Activated gamma-delta T cell treated with Interleukin-2 at 50 U/mL for 16 hours (primary cell): ENCODE data around the gene SH3GLB2.
A peak's percentile ranks its signal among the peaks of the same experiment; 100 is the strongest.
"Not testable (repeated sequence)": the region's sequence is repeated elsewhere in the genome, so short reads cannot be mapped to it uniquely, and the experiment has no call there.

Experiments used
- DNase-seq: peaks from one replicate; pipeline ENCODE4 v3.0.0-alpha.2; 2020

The SH3GLB2 gene

GRCh38 chr9:129014124-129014523, 14.0 kb downstream of the SH3GLB2 start:
- no peak for DNase-seq

- DNase-seq, result no peak
Measured at GRCh38 chr9:129013674-129014073, 14.5 kb downstream of the SH3GLB2 start.

GRCh38 chr9:129012893-129013448, 15.2 kb downstream of the SH3GLB2 start:
- DNase-seq, result no peak

DNA sequence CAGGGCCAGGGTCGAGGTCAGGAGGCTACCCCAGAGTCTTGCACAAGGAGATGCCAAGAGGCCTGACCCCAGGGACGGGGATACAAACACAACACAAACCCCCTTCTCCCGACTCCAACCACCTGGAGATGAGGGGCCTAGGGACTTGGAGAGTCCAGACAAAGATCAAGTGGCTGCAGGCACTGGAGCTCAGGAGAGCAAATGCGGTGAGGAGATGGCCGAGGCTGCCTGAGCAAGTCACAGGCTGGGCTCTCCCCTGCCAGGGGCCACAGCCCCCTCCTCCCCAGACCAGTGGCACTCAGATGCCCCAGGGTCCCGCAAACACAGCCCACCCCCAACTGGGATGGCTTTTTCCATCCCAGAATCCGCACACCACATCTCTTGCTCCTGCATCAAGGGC, 15.8 kb downstream of the SH3GLB2 start:
- DNase-seq, result no peak

GRCh38 chr9:129011761-129012181, 16.4 kb downstream of the SH3GLB2 start:
- DNase-seq, result no peak

- DNase-seq, result no peak
Measured at GRCh38 chr9:129011170-129011569, 17.0 kb downstream of the SH3GLB2 start.

- DNase-seq, result no peak
Measured at GRCh38 chr9:129010267-129010975, 17.7 kb downstream of the SH3GLB2 start.

- no peak for DNase-seq
Measured at GRCh38 chr9:129009584-129010141, 18.5 kb downstream of the SH3GLB2 start.

- no peak for DNase-seq
Measured at GRCh38 chr9:129008986-129009583, 19.0 kb downstream of the SH3GLB2 start.

DNA sequence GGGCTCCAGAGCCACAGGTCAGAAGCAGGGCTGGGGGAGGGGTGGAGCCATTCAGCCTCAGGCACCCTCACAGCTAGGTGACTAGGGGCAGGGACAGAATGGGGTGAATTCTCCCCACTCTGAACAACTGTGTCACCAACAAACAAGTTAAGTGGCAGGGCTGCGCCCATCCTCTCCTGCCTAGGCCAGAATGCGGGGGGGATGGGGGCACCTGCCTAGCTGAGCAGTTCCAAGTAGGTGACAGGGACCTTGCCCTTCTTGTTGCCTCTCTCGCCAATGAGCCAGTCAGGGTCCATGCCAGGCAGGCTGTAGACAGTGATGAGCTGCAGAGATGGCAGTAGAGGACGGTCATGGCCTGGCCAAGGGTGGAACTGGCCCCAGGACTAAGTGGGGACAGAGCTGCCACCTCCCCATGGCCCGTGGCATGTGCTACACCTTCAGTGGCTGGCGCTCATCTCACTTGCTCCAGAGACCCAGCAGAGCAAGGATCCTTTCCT, 19.6 kb downstream of the SH3GLB2 start:
- DNase-seq, result no peak

GRCh38 chr9:129007766-129008468, 20.2 kb downstream of the SH3GLB2 start:
- DNase-seq, result no peak

- no peak for DNase-seq
Measured at GRCh38 chr9:129007035-129007765, 20.9 kb downstream of the SH3GLB2 start.

- peak; percentile 33 for DNase-seq
Measured at GRCh38 chr9:129006328-129007034, 21.6 kb downstream of the SH3GLB2 start.

- no peak for DNase-seq
Measured at GRCh38 chr9:129005336-129005997, 22.7 kb downstream of the SH3GLB2 start.

GRCh38 chr9:129004173-129004572, 24.0 kb downstream of the SH3GLB2 start:
- not testable (repeated sequence) for DNase-seq

DNA sequence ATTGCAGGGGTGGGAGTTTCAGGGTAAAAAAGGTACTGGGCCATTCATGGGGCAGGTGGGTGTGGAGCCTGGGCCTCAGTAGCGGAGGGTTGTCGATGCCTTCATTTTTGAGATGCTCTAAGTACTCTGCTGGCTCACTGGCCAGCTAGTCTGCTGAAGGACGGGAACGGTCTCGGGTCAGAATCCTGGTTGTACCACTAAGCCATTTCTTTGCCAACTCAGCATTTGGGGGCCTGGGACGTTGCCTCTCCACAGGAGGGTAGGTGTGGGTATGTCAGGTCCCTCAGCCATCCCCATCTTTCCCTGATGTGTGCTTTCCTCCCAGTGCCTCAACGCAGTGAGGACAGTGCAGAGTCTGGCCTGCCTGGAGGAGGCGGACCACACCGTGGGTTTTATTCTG, 25.1 kb downstream of the SH3GLB2 start:
- DNase-seq, result no peak

- no peak for DNase-seq
Measured at GRCh38 chr9:129001504-129002325, 26.4 kb downstream of the SH3GLB2 start.

DNA sequence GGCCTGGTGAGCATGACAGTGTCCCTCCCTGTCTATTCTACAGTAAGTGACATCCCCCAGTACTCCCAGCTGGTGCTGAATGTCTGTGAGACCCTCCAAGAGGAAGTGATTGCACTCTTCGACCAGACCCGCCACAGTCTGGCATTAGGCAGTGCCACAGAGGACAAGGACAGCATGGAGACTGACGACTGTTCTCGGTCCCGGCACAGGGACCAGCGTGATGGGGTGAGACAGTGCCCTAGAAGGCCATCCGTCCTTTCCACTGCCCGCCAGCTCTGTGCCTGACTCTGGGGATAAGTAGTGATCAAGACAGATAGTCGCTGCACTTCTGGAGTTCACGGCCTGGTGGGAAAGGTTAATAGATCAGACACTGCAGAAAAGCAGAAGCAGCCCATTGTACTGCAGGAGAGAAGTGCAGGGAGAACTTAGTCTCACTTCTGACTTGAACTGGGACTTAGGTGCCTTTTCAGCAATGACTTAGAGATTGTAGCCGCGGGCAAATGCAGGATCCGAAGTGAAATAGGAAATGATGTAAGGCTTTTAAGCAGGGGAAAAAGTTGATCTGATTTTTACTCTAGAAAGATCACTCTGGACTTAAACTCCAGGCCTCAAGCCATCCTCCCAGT, 28.4 kb downstream of the SH3GLB2 start:
- DNase-seq, result no peak

- DNase-seq, result no peak
Measured at GRCh38 chr9:128998462-128998861, 29.7 kb downstream of the SH3GLB2 start.

GRCh38 chr9:128995791-128996190, 32.3 kb downstream of the SH3GLB2 start:
- DNase-seq, result no peak
